ENCODE results near the gene FBRSL1. TPM values are rescaled to one million over a fixed set of nuclear protein-coding genes. Genes with fewer than 3 reads are reported as not detected.

FBRSL1 gene
- total and polyA plus RNA-seq, 12 donors = 28.1 to 90.6 (median 47.0) TPM

DNA sequence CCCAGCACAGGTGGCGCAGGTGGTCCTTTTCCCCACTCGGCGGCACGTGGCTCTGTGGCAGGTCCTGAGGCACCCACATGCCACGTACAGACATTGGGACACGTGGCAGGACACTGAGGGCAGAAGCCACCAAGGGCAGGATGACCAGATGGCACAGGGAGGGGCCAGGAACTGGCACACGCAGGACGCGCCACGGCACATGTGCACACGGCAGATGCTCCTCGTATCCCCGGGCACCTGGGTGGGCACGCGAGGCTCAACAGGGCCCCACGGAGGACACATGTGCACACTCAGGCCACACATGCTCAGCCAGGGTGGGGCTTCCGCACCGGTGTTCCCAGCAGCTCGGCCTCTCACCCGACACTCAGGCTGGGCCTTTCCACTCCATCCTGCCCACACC lies 52.0 kb downstream of the FBRSL1 start:
- Histone ChIP-seq H3K27me3 (no peaks in the 10 kb centered on the region), H3K27ac (no peak overlapping the region), H3K4me1 (no peaks in the 10 kb centered on the region), H3K4me3 (no peak overlapping the region), H3K36me3 (no peaks in the 10 kb centered on the region), H3K9me3 (no peaks in the 10 kb centered on the region)
- 92 to 93% methylated on average over 20 of the region's 20 CpGs for WGBS, 2 donors
- DNase-seq (no peak), ATAC-seq (peak in 1 of 8 donors; percentile 4)
- TF ChIP-seq, protein P1, sequence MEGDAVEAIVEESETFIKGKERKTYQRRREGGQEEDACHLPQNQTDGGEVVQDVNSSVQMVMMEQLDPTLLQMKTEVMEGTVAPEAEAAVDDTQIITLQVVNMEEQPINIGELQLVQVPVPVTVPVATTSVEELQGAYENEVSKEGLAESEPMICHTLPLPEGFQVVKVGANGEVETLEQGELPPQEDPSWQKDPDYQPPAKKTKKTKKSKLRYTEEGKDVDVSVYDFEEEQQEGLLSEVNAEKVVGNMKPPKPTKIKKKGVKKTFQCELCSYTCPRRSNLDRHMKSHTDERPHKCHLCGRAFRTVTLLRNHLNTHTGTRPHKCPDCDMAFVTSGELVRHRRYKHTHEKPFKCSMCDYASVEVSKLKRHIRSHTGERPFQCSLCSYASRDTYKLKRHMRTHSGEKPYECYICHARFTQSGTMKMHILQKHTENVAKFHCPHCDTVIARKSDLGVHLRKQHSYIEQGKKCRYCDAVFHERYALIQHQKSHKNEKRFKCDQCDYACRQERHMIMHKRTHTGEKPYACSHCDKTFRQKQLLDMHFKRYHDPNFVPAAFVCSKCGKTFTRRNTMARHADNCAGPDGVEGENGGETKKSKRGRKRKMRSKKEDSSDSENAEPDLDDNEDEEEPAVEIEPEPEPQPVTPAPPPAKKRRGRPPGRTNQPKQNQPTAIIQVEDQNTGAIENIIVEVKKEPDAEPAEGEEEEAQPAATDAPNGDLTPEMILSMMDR (IDR thresholded peaks at IDR 0.05) = no peak
- intact Hi-C loops (cut with DNase I) = no loop called here

DNA sequence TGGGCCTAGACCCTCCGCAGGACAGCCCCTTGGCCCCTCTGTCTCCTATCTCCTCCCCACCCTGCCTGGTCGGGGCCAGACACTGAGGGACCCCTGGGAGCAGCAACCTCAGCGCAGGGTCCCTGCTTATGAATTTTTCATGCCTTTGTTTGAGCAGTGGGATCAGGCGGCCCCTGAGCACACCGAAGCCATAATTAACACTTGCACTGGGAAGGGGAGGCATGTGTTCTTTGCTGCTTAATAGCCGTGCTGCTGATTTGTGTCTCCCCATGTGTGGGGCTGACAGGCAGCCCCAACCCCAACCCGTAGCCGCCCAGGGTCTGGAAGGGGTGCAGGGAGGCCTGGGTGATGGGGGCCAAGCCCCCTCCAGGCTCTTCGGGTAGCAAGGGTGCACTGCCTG lies 52.7 kb downstream of the FBRSL1 start:
- no peaks in the 10 kb centered on the region for H3K27me3 ChIP-seq
- WGBS, 2 donors = 93 to 97% methylated on average over 9 of the region's 9 CpGs
- ATAC-seq (no peak), DNase-seq (no peak)
- no peak overlapping the region for H3K4me3 ChIP-seq
- intact Hi-C loops (cut with DNase I) = no loop called here
- no peaks in the 10 kb centered on the region for H3K9me3 ChIP-seq
- TF ChIP-seq, protein P1 (IDR thresholded peaks at IDR 0.05) = no peak
- H3K36me3 ChIP-seq = peaks cover 0 to 3% (median 0%) of the 10 kb centered on the region in 9 donors
- H3K4me1 ChIP-seq = no peaks in the 10 kb centered on the region
- no peak overlapping the region for H3K27ac ChIP-seq

DNA sequence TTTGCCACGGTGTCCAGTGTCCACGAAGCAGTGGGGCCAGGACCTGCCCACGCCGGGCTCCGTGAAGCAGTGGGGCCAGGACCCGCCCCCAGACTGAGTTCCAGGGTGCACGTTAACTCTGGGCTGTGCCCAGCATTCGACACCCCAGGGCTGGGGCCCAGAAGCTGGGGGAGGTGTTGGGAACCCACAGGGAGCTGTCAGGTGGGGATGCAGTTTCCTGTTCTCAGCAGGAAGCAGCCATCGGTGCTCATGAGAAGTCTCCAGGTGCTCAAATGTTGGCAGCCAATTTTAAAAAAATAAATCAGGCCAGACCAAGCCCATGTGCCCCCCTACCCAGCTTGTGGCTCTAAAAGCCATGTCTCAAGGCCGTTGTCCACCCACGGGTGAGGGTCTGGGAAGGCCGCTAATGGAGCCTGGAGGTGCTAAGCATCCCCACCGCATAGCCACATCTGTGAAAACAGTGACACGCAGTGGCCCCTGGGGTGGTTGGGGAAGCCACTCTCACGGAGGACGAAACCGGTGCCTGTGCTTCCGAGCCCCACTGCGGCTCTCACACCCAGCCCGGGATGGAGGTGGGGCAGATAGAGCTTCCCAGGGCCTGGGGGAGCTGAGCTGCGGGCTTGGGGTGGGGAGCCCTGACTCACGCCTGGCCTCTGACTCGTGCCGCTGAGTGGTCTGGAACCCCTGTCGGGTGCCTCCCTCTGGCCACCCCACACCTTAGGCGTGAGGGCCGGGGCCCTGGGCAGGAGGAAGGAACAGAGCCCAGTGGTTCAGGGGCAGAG lies 53.5 kb downstream of the FBRSL1 start:
- no peak overlapping the region for H3K4me3 ChIP-seq

DNA sequence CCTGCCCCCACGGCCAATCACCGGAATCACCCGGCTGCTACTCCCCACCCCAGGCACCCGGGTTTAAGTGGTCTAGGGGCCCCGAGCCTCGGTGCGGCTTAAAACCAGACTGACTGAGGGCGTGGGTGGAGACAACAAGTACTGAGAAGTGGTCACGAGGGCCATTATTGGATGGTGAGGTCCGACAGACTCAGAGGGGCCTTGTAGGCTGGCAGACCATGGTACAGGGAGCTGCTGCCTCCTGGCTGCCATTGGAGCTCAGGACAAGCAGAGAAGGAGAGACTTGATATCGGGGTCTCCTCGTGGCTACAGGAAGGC lies 54.1 kb downstream of the FBRSL1 start:
- Histone ChIP-seq H3K27me3 (no peaks in the 10 kb centered on the region), H3K4me1 (no peaks in the 10 kb centered on the region), H3K9me3 (no peaks in the 10 kb centered on the region), H3K36me3 (peaks cover 0 to 17% (median 4%) of the 10 kb centered on the region in 9 donors), H3K4me3 (no peak overlapping the region), H3K27ac (no peak overlapping the region)
- ATAC-seq (no peak), DNase-seq (no peak)
- intact Hi-C loops (cut with DNase I) = no loop called here
- WGBS, 2 donors = 87 to 91% methylated on average over 12 of the region's 12 CpGs
- TF ChIP-seq, protein P1 (IDR thresholded peaks at IDR 0.05) = no peak

More for the DNA sequence above, 53.5 kb downstream of the FBRSL1 start:
- TF ChIP-seq, protein P1 (IDR thresholded peaks at IDR 0.05) = no peak
- no peak for ATAC-seq
- Histone ChIP-seq H3K9me3 (no peaks in the 10 kb centered on the region), H3K27ac (no peak overlapping the region), H3K27me3 (no peaks in the 10 kb centered on the region), H3K4me1 (no peaks in the 10 kb centered on the region), H3K36me3 (peaks cover 0 to 11% (median 1%) of the 10 kb centered on the region in 9 donors)
- intact Hi-C loops (cut with DNase I) = no loop called here
- DNase-seq = no peak
- 91 to 93% methylated on average over 26 to 27 of the region's 27 CpGs for WGBS, 2 donors
